HEK293 (cell line): ENCODE measurements around the gene CMIP.

ENCODE experiments used
- CTCF ChIA-PET: fragments of 350-600 bp; formaldehyde crosslinking; extraction: SDS; loops from one replicate; lab custom pipeline; 2021; ENCODE audit warnings: antibody characterized with exemption; lab: Yijun Ruan, JAX
- POLR2A ChIA-PET: fragments of 300-600 bp; formaldehyde crosslinking; extraction: SDS; loops from one replicate; lab custom pipeline; 2020; ENCODE audit warnings: antibody characterized with exemption, inconsistent platforms; lab: Yijun Ruan, JAX
- H3K27ac ChIP-seq: fragments of 200-500 bp; sonication (Bioruptor generic); 2 replicates; pipeline ENCODE4 v1.5.1; 2014; ENCODE audit warnings: low read depth, low read length, control low read depth, inconsistent platforms; ENCODE audit errors: extremely low read depth
- H3K36me3 ChIP-seq, 2 experiments: fragments of 200-500 bp in 1 of 2; sonication (Bioruptor generic) in 1 of 2; 1 replicate in 1 of 2; 2 replicates in 1 of 2; pipeline ENCODE4 v1.5.1; 2014 to 2017; ENCODE audit warnings: inconsistent platforms in 2 of 2, low read length in 2 of 2; ENCODE audit not compliant: control insufficient read depth in 2 of 2, insufficient read depth in 1 of 2
- H3K4me1 ChIP-seq: fragments of 200-500 bp; sonication (Bioruptor generic); 2 replicates; pipeline ENCODE4 v1.5.1; 2014; ENCODE audit warnings: mild to moderate bottlenecking, low read length, inconsistent platforms; ENCODE audit not compliant: control insufficient read depth, insufficient read depth
- H3K4me3 ChIP-seq: 2 replicates; pipeline ENCODE4 v1.5.1; 2011; ENCODE audit warnings: low read depth, mild to moderate bottlenecking, control low read depth, low read length, moderate library complexity
- H3K9me3 ChIP-seq: fragments of 200-500 bp; sonication (Bioruptor generic); 2 replicates; pipeline ENCODE4 v1.5.1; 2014; ENCODE audit warnings: low read depth, low read length, inconsistent platforms; ENCODE audit not compliant: control insufficient read depth, insufficient read depth
- BCL6B ChIP-seq: fragments of 450-650 bp; formaldehyde crosslinking; IDR thresholded peaks from 2 replicates; pipeline ENCODE4 v1.5.1; 2017; ENCODE audit warnings: missing biosample characterization, missing genetic modification characterization
- HOXA7 ChIP-seq: sonication (generic); formaldehyde crosslinking; IDR thresholded peaks from 2 replicates; pipeline ENCODE4 v1.8.1; 2022; ENCODE audit warnings: missing genetic modification reagents, borderline replicate concordance
- HOXC10 ChIP-seq: sonication (generic); formaldehyde crosslinking; IDR thresholded peaks from 2 replicates; pipeline ENCODE4 v1.8.1; 2023; ENCODE audit warnings: mild to moderate bottlenecking, missing genetic modification reagents
- KLF10 ChIP-seq: fragments of 450-650 bp; IDR thresholded peaks from 2 replicates; pipeline ENCODE4 v1.5.1; 2018; ENCODE audit warnings: missing biosample characterization, mild to moderate bottlenecking, missing genetic modification characterization
- MEIS1 ChIP-seq: sonication (generic); formaldehyde crosslinking; IDR thresholded peaks from 2 replicates; pipeline ENCODE4 v1.8.1; 2022; ENCODE audit warnings: missing genetic modification reagents, mild to moderate bottlenecking, borderline replicate concordance
- SP7 ChIP-seq: fragments of 450-650 bp; formaldehyde crosslinking; IDR thresholded peaks from 2 replicates; pipeline ENCODE4 v1.5.1; 2016; ENCODE audit warnings: missing biosample characterization, missing genetic modification characterization
- YY1 ChIP-seq: fragments of 450-650 bp; formaldehyde crosslinking; IDR thresholded peaks from 2 replicates; pipeline ENCODE4 v1.5.1; 2018; ENCODE audit warnings: missing biosample characterization, missing genetic modification characterization
- ZBTB7A ChIP-seq: fragments of 450-650 bp; formaldehyde crosslinking; IDR thresholded peaks from 2 replicates; pipeline ENCODE4 v1.5.1; 2016; ENCODE audit warnings: low read depth, missing biosample characterization, missing genetic modification characterization
- ZNF16 ChIP-seq: fragments of 450-650 bp; formaldehyde crosslinking; IDR thresholded peaks from 2 replicates; pipeline ENCODE4 v1.5.1; 2016; ENCODE audit warnings: low read depth, missing biosample characterization, missing genetic modification characterization
- ZNF169 ChIP-seq: fragments of 450-650 bp; formaldehyde crosslinking; IDR thresholded peaks from 2 replicates; pipeline ENCODE4 v1.5.1; 2016; ENCODE audit warnings: missing biosample characterization, missing genetic modification characterization
- ZNF211 ChIP-seq: fragments of 450-650 bp; formaldehyde crosslinking; IDR thresholded peaks from 2 replicates; pipeline ENCODE4 v1.5.1; 2016; ENCODE audit warnings: low read depth, missing biosample characterization, missing genetic modification characterization
- ZNF26 ChIP-seq: fragments of 450-650 bp; formaldehyde crosslinking; IDR thresholded peaks from 2 replicates; pipeline ENCODE4 v1.5.1; 2016; ENCODE audit warnings: missing biosample characterization, missing genetic modification characterization
- ZNF335 ChIP-seq: fragments of 450-650 bp; formaldehyde crosslinking; conservative IDR thresholded peaks from 2 replicates; pipeline ENCODE4 v1.5.1; 2016; ENCODE audit warnings: missing biosample characterization, missing genetic modification characterization
- ZNF423 ChIP-seq: fragments of 450-650 bp; formaldehyde crosslinking; IDR thresholded peaks from 2 replicates; pipeline ENCODE4 v1.5.1; 2016; ENCODE audit warnings: missing biosample characterization, missing genetic modification characterization
- ZNF433 ChIP-seq: fragments of 450-650 bp; formaldehyde crosslinking; IDR thresholded peaks from 2 replicates; pipeline ENCODE4 v1.5.1; 2016; ENCODE audit warnings: missing biosample characterization, missing genetic modification characterization, low read depth
- ZNF48 ChIP-seq: fragments of 450-650 bp; formaldehyde crosslinking; IDR thresholded peaks from 2 replicates; pipeline ENCODE4 v1.5.1; 2016; ENCODE audit warnings: missing biosample characterization, missing genetic modification characterization
- ZNF639 ChIP-seq: fragments of 450-650 bp; formaldehyde crosslinking; IDR thresholded peaks from 2 replicates; pipeline ENCODE4 v1.5.1; 2016; ENCODE audit warnings: missing biosample characterization, missing genetic modification characterization
- ZNF677 ChIP-seq: fragments of 450-650 bp; IDR thresholded peaks from 2 replicates; pipeline ENCODE4 v1.5.0; 2018; ENCODE audit warnings: missing biosample characterization, mild to moderate bottlenecking, missing genetic modification characterization, moderate library complexity
- ZNF776 ChIP-seq: fragments of 450-650 bp; formaldehyde crosslinking; IDR thresholded peaks from 2 replicates; pipeline ENCODE4 v1.5.0; 2017; ENCODE audit warnings: missing biosample characterization, missing genetic modification characterization, borderline replicate concordance
- TF ChIP-seq, protein P1 (sequence below): fragments of 450-650 bp; formaldehyde crosslinking; IDR thresholded peaks from 2 replicates; pipeline ENCODE4 v1.5.1; 2016; ENCODE audit warnings: missing biosample characterization, missing genetic modification characterization

The CMIP gene

DNA sequence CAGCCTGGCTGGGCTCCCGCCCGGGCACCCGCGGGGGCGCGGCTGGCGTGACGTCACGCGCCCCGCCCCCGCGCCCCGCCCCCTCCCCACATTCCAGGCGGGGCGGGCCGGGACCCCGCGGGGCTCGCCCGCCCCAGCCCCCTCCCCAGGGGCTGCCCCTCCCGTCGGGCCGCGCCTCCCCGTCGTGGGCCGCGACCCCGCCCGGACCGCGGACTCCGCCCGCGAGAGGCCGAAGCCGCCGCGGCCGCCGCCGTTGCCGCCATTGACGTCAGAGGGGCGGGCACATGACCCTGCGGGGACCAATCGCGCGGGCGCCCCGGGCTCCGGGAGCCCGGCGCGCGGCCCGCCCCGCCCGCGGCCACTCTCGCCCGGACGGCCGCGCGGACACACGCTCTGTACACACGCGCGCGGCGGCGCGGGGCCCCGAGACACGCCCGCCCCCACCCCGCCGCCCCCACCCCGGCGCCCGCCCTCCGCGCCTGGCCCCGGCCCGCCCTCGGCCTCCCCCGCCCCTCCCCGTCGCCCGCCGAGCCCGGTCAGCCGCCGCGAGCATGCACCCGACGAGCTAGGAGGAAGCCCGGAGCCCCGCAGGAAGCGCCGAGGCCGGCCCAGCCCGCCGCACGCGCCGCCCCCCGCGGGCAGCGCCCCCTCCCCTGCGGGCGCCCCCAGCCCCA is at the start of gene CMIP:
Gene CMIP (plus strand): TSS at position 361 of the 674 bp plus-strand sequence.
- H3K4me1 ChIP-seq, result peaks cover 18% of the 10 kb centered on the region
- H3K27ac ChIP-seq, result peak within 1 kb of the TSS; percentile 65; the same call in 1 of the 2 replicates
- H3K36me3 ChIP-seq, result no peaks in the 10 kb centered on the region
- ChIA-PET CTCF (no interaction called here), POLR2A (no interaction called here)
- peak within 1 kb of the TSS; percentile 65 for H3K4me3 ChIP-seq
- TF ChIP-seq, protein P1, sequence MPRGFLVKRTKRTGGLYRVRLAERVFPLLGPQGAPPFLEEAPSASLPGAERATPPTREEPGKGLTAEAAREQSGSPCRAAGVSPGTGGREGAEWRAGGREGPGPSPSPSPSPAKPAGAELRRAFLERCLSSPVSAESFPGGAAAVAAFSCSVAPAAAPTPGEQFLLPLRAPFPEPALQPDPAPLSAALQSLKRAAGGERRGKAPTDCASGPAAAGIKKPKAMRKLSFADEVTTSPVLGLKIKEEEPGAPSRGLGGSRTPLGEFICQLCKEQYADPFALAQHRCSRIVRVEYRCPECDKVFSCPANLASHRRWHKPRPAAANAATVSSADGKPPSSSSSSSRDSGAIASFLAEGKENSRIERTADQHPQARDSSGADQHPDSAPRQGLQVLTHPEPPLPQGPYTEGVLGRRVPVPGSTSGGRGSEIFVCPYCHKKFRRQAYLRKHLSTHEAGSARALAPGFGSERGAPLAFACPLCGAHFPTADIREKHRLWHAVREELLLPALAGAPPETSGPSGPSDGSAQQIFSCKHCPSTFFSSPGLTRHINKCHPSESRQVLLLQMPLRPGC (tag by site-specific recombination), result no peak
- TF ChIP-seq ZNF26 (tag by site-specific recombination), result no peak
- no peak for TF ChIP-seq ZNF677 (tag by site-specific recombination)
- no peak for TF ChIP-seq YY1 (tag by site-specific recombination)
- no peaks in the 10 kb centered on the region for H3K9me3 ChIP-seq

GRCh38 chr16:81394966-81395655 is 49.5 kb upstream of the CMIP start:
- Histone ChIP-seq H3K36me3 (peaks cover 0 to 13% of the 10 kb centered on the region in 2 experiments; a peak in 1 of 3 replicates), H3K27ac (no peak overlapping the region), H3K9me3 (no peaks in the 10 kb centered on the region), H3K4me1 (no peaks in the 10 kb centered on the region), H3K4me3 (no peak overlapping the region)
- ChIA-PET CTCF (interaction anchor here (1.0 to 1.1 kb wide), 2 partner anchors 8 to 10 kb away, joined by 3 read pairs; no protein-coding TSS in a partner anchor), POLR2A (interaction anchor here (1.1 kb wide), 1 partner anchor 349 kb away, joined by 3 read pairs; no protein-coding TSS in a partner anchor)
- no peak for TF ChIP-seq ZNF16 (tag by site-specific recombination)
- TF ChIP-seq ZBTB7A (tag by site-specific recombination), result no peak

GRCh38 chr16:81397058-81397878 is 47.3 kb upstream of the CMIP start:
- H3K36me3 ChIP-seq, result no peaks in the 10 kb centered on the region
- CTCF ChIA-PET, result no interaction called here
- H3K27ac ChIP-seq, result no peak overlapping the region
- H3K4me1 ChIP-seq, result no peaks in the 10 kb centered on the region
- H3K4me3 ChIP-seq, result no peak overlapping the region
- no peaks in the 10 kb centered on the region for H3K9me3 ChIP-seq
- POLR2A ChIA-PET, result no interaction called here
- no peak for TF ChIP-seq KLF10 (tag by site-specific recombination)
- no peak for TF ChIP-seq ZNF639 (tag by site-specific recombination)
- no peak for TF ChIP-seq ZNF423 (tag by site-specific recombination)
- no peak for TF ChIP-seq YY1 (tag by site-specific recombination)
- TF ChIP-seq ZNF169 (tag by site-specific recombination), result no peak
- TF ChIP-seq SP7 (tag by site-specific recombination), result no peak
- no peak for TF ChIP-seq HOXA7
- TF ChIP-seq MEIS1 (CRISPR knock-in tag), result no peak
- no peak for TF ChIP-seq HOXC10 (CRISPR knock-in tag)
- TF ChIP-seq ZNF48, result no peak
- no peak for TF ChIP-seq ZNF211 (tag by site-specific recombination)
- TF ChIP-seq ZNF433 (tag by site-specific recombination), result no peak
- TF ChIP-seq ZNF335 (tag by site-specific recombination), result no peak
- TF ChIP-seq BCL6B (tag by site-specific recombination), result no peak
- no peak for TF ChIP-seq ZNF776 (tag by site-specific recombination)
